A549 (cell line): ENCODE measurements around the gene UBR2. TPM values are rescaled to one million over a fixed set of nuclear protein-coding genes. Genes with fewer than 3 reads are reported as not detected.
A peak's percentile ranks its signal among the peaks of the same experiment; 100 is the strongest.

Source experiments
- ATAC-seq, 2 experiments: fragments of 200-7000 bp in 1 of 2; fragments of >200 bp in 1 of 2; cut with Nextera tagmentation in 1 of 2; cut with Tn5 transposase in 1 of 2; 3 replicates each; pipeline versions ENCODE4 v1.8.0 to v1.9.1; 2018 to 2020; ENCODE audit warnings: mild to moderate bottlenecking in 1 of 2, moderate library complexity in 1 of 2
- CTCF ChIA-PET: fragments of 300-600 bp; sonication (Branson Sonifier 250); formaldehyde crosslinking; extraction: SDS; loops from one replicate; lab custom pipeline; 2021; ENCODE audit warnings: antibody characterized with exemption, inconsistent platforms; lab: Yijun Ruan, JAX
- POLR2A ChIA-PET: fragments of 350-600 bp; formaldehyde crosslinking; extraction: SDS; loops from one replicate; lab custom pipeline; 2021; ENCODE audit warnings: antibody characterized with exemption, inconsistent platforms; lab: Yijun Ruan, JAX
- DNase-seq, 2 experiments: peaks; one replicate each; pipeline versions ENCODE4 v3.0.0 to v3.0.0-alpha.2; 2011 to 2016; ENCODE audit warnings: low read depth in 1 of 2, low spot score in 1 of 2
- FAIRE-seq: peaks from 2 replicates; lab custom pipeline; 2011; peaks lifted over from hg19 to GRCh38; lab: Jason Lieb, UNC
- H3K27ac ChIP-seq, 2 experiments: fragments of >200 bp; sonication (Bioruptor Twin); formaldehyde crosslinking; 3 replicates each; pipeline ENCODE4 v1.5.1; 2016 to 2017
- H3K4me1 ChIP-seq: fragments of >200 bp; sonication (Bioruptor Twin); formaldehyde crosslinking; 3 replicates; pipeline ENCODE4 v1.6.1; 2016
- H3K4me2 ChIP-seq: fragments of >200 bp; sonication (Bioruptor Twin); formaldehyde crosslinking; 3 replicates; pipeline ENCODE4 v1.6.1; 2016
- H3K4me3 ChIP-seq: fragments of >200 bp; sonication (Bioruptor Twin); formaldehyde crosslinking; 3 replicates; pipeline ENCODE4 v1.5.1; 2016
- H3K9me3 ChIP-seq: fragments of >200 bp; sonication (Bioruptor Twin); formaldehyde crosslinking; 3 replicates; pipeline ENCODE4 v1.6.1; 2016
- CEBPB ChIP-seq, 2 experiments: fragments of >200 bp in 1 of 2; sonication (Bioruptor Twin) in 1 of 2; formaldehyde crosslinking in 1 of 2; IDR thresholded peaks; 2 replicates each; pipeline ENCODE4 v1.6.1; 2012 to 2016
- CHD2 ChIP-seq: fragments of 150-350 bp; IDR thresholded peaks from 2 replicates; pipeline ENCODE4 v1.6.1; 2014; ENCODE audit warnings: low read length; ENCODE audit not compliant: partially characterized antibody
- CHD4 ChIP-seq: fragments of 200-600 bp; sonication (generic); IDR thresholded peaks from 2 replicates; pipeline ENCODE4 v1.6.1; 2016; ENCODE audit warnings: antibody characterized with exemption, mild to moderate bottlenecking, borderline replicate concordance
- E2F6 ChIP-seq: IDR thresholded peaks from 2 replicates; pipeline ENCODE4 v1.6.1; 2012; ENCODE audit warnings: low read depth, borderline replicate concordance
- ELK1 ChIP-seq: fragments of 150-350 bp; IDR thresholded peaks from 2 replicates; pipeline ENCODE4 v1.6.1; 2014; ENCODE audit warnings: low read depth, mild to moderate bottlenecking, low read length
- ESRRA ChIP-seq: fragments of 150-350 bp; IDR thresholded peaks from 2 replicates; pipeline ENCODE4 v1.6.1; 2014; ENCODE audit warnings: mild to moderate bottlenecking, low read length, borderline replicate concordance
- FOSL2 ChIP-seq, 2 experiments: fragments of 450-650 bp in 1 of 2; fragments of >200 bp in 1 of 2; sonication (Bioruptor Twin) in 1 of 2; formaldehyde crosslinking; IDR thresholded peaks; 2 replicates each; pipeline versions ENCODE4 v1.5.0 to v1.6.1; 2016 to 2020; ENCODE audit warnings: mild to moderate bottlenecking in 1 of 2, moderate library complexity in 1 of 2
- FOXS1 ChIP-seq: fragments of 250-450 bp; sonication (Bioruptor Pico); IDR thresholded peaks from 2 replicates; pipeline ENCODE4 v1.5.0; 2020; ENCODE audit warnings: mild to moderate bottlenecking, moderate library complexity
- GATA3 ChIP-seq: IDR thresholded peaks from 2 replicates; pipeline ENCODE4 v1.6.1; 2012; ENCODE audit warnings: borderline replicate concordance
- HES2 ChIP-seq: fragments of >200 bp; sonication (Bioruptor Twin); formaldehyde crosslinking; IDR thresholded peaks from 2 replicates; pipeline ENCODE4 v1.6.1; 2016
- HOXA7 ChIP-seq: fragments of 250-450 bp; sonication (Bioruptor Pico); IDR thresholded peaks from 2 replicates; pipeline ENCODE4 v1.5.0; 2020; ENCODE audit warnings: mild to moderate bottlenecking, moderate library complexity
- HOXB13 ChIP-seq: fragments of 250-450 bp; sonication (Bioruptor Pico); IDR thresholded peaks from 2 replicates; pipeline ENCODE4 v1.5.0; 2020; ENCODE audit warnings: low read depth, mild to moderate bottlenecking, moderate library complexity
- KDM5A ChIP-seq: fragments of 200-600 bp; sonication (generic); IDR thresholded peaks from 2 replicates; pipeline ENCODE4 v1.6.1; 2016; ENCODE audit warnings: antibody characterized with exemption, mild to moderate bottlenecking
- MAFK ChIP-seq: fragments of 450-650 bp; IDR thresholded peaks from 2 replicates; pipeline ENCODE4 v1.6.1; 2014; ENCODE audit not compliant: partially characterized antibody
- MYC ChIP-seq: IDR thresholded peaks from 2 replicates; pipeline ENCODE4 v1.6.1; 2012; ENCODE audit warnings: mild to moderate bottlenecking, inconsistent platforms, low read length, improper control_type of control experiment, borderline replicate concordance
- NR3C1 ChIP-seq: fragments of >200 bp; sonication (Bioruptor Twin); formaldehyde crosslinking; IDR thresholded peaks from 3 replicates; pipeline ENCODE4 v1.6.1; 2017
- PHF8 ChIP-seq: fragments of 200-600 bp; sonication (generic); IDR thresholded peaks from 2 replicates; pipeline ENCODE4 v1.6.1; 2016; ENCODE audit warnings: low read depth, mild to moderate bottlenecking, antibody characterized with exemption, moderate library complexity, borderline replicate concordance
- RAD21 ChIP-seq, 2 experiments: fragments of >200 bp in 1 of 2; sonication (Bioruptor Twin) in 1 of 2; formaldehyde crosslinking in 1 of 2; IDR thresholded peaks in 1 of 2; conservative IDR thresholded peaks in 1 of 2; 2 replicates in 1 of 2; 3 replicates in 1 of 2; pipeline ENCODE4 v1.6.1; 2012 to 2018; ENCODE audit warnings: inconsistent platforms in 1 of 2
- RARB ChIP-seq: fragments of 250-450 bp; sonication (Bioruptor Pico); IDR thresholded peaks from 2 replicates; pipeline ENCODE4 v1.8.0; 2021; ENCODE audit warnings: mild to moderate bottlenecking, moderate library complexity
- SMC3 ChIP-seq: fragments of >200 bp; sonication (Bioruptor Twin); formaldehyde crosslinking; IDR thresholded peaks from 3 replicates; pipeline ENCODE4 v1.6.1; 2018; ENCODE audit warnings: inconsistent platforms
- ZC3H11A ChIP-seq: fragments of 450-650 bp; IDR thresholded peaks from 2 replicates; pipeline ENCODE4 v1.6.1; 2014; ENCODE audit warnings: antibody characterized with exemption, mild to moderate bottlenecking
- ZNF302 ChIP-seq: fragments of 250-450 bp; sonication (Bioruptor Pico); IDR thresholded peaks from 2 replicates; pipeline ENCODE4 v1.9.0; 2021; ENCODE audit warnings: inconsistent platforms, mild to moderate bottlenecking, moderate library complexity
- ZSCAN20 ChIP-seq: fragments of 250-450 bp; sonication (Bioruptor Pico); IDR thresholded peaks from 2 replicates; pipeline ENCODE4 v1.8.0; 2022; ENCODE audit warnings: mild to moderate bottlenecking, moderate library complexity
- WGBS: methylation state at CpG from one replicate; pipeline ENCODE4 v1.1.6; 2017; ENCODE audit errors: missing lambda C conversion rate; 5-methylcytosine and 5-hydroxymethylcytosine counted together
- polyA plus RNA-seq, 4 experiments: library from polyadenylated mRNA; depleted of rRNA in 3 of 4; stranded (reverse); fragments of >200 nt; fragmentation: RNase III in 1 of 4; extraction: RNeasy Plus Mini Kit Qiagen cat#74134 plus additional on column Dnase treatment in 1 of 4; gene quantifications; 2 replicates in 3 of 4; 3 replicates in 1 of 4; pipeline ENCODE4 v1.2.3, GENCODE V29; 2011 to 2017

The UBR2 gene
- polyA plus RNA-seq, 2 of the 4 experiments (the other 2 are of a cell fraction), result 5.5 to 15.2 TPM

DNA sequence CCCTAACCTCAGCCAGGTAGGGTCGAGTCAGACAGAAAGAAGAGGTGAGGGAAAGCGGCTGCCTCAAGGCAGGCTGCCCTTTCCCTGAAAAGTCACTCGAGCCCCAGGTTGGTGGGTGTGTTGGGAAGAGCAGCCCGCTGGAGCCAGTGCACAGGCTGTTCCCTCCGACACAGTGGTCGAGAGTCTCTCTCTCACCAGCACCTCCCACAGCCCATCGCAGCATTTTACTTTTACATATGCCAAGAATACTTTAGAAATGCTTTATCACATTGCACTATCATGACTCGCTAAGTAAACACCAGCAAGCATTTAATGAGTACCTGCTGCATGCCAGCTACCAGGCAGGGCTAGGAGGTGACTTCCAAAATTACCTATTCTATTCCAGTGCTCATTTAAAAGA lies 156.9 kb downstream of the UBR2 start:
- Histone ChIP-seq H3K27ac (0 out of 6 replicates have a peak overlapping the region, but pooled peaks of 1 of the 2 experiments have one; percentile 18), H3K4me2 (peak overlapping the region; percentile 51), H3K9me3 (no peaks in the 10 kb centered on the region), H3K4me1 (peaks cover 8% of the 10 kb centered on the region; the same call in 1 of the 3 replicates), H3K4me3 (no peak overlapping the region)
- DNase-seq, result no peak
- TF ChIP-seq PHF8 (no peak), ELK1 (no peak), E2F6 (no peak), FOXS1 (CRISPR knock-in tag) (0 out of 2 replicates have a peak, but pooled peaks have one; percentile 12)
- ATAC-seq, result peak in 1 of 2 experiments; percentile 69; a peak in 3 of 6 replicates
- 22% methylated on average over 8 of the region's 8 CpGs for WGBS
- FAIRE-seq, result no peak
- CTCF ChIA-PET, result no interaction called here
- POLR2A ChIA-PET, result no interaction called here

DNA sequence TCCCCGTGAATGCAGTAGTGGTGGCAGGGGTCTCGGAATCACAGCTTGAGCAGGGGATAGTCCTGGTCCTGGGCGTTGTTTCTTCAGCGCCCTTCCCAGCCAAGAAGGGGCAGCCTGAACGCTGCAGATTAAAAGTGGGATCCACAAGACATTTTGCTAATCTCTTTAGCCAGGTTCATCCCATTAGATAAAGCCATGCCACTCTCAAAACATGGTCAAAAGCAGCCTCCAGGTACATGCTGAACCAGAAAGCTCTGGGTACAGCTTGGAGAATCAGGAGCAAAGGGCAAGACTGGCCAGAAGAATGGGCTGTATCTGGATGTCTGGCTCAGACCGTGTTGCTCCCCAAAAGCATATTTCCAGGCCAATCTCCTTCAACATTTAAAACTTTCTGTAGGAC lies 158.7 kb downstream of the UBR2 start, which contains the start of gene PRPH2:
PRPH2 (minus strand) TSS at position 101 of the 400 bp plus-strand sequence. CDS start 263 bp downstream, outside the sequence.
- Histone ChIP-seq H3K27ac (no peak within 1 kb of the TSS), H3K4me1 (peaks cover 13% of the 10 kb centered on the region; the same call in 2 of the 3 replicates), H3K4me3 (no peak within 1 kb of the TSS), H3K4me2 (no peak within 1 kb of the TSS), H3K9me3 (no peaks in the 10 kb centered on the region)
- no peak for FAIRE-seq
- ChIA-PET POLR2A (no interaction called here), CTCF (interaction anchor here (1.0 kb wide), 1 partner anchor 154 kb away, joined by 3 read pairs; no protein-coding TSS in a partner anchor)
- no peak for TF ChIP-seq ZNF302 (CRISPR knock-in tag)
- TF ChIP-seq GATA3, result no peak
- TF ChIP-seq CHD4, result no peak
- no peak for TF ChIP-seq HOXA7 (CRISPR knock-in tag)
- no peak for TF ChIP-seq NR3C1
- TF ChIP-seq ELK1, result no peak
- no peak for TF ChIP-seq MYC
- no peak for DNase-seq
- WGBS, result 80% methylated on average over 5 of the region's 6 CpGs
- ATAC-seq, result no peak

GRCh38 chr6:42724825-42725224 lies 161.0 kb downstream of the UBR2 start:
- no peak for FAIRE-seq
- CTCF ChIA-PET, result interaction anchor here (0.7 to 6.9 kb wide), 3 partner anchors 22 to 64 kb away, joined by 3 to 37 read pairs (median 14); no protein-coding TSS in a partner anchor

GRCh38 chr6:42726026-42726425 lies 162.2 kb downstream of the UBR2 start:
- no peak overlapping the region for H3K27ac ChIP-seq
- H3K4me3 ChIP-seq, result no peak overlapping the region
- peak overlapping the region; percentile 61; the same call in 2 of the 3 replicates for H3K4me2 ChIP-seq
- ChIA-PET CTCF (interaction anchor here (0.6 to 6.9 kb wide), 38 partner anchors 8 to 811 kb away, joined by 3 to 37 read pairs (median 4); partner anchors contain the start of genes RPL7L1 and TBCC), POLR2A (interaction anchor here (0.7 to 2.7 kb wide), 2 partner anchors 21 to 161 kb away, joined by 3 to 16 read pairs; partner anchors contain the start of gene TBCC)
- peaks cover 9% of the 10 kb centered on the region; the same call in 2 of the 3 replicates for H3K4me1 ChIP-seq
- FAIRE-seq, result no peak
- ATAC-seq, result no peak
- no peaks in the 10 kb centered on the region for H3K9me3 ChIP-seq
- TF ChIP-seq E2F6, result no peak
- TF ChIP-seq RARB, result no peak
- TF ChIP-seq SMC3, result no peak
- no peak for TF ChIP-seq KDM5A
- TF ChIP-seq HOXB13 (CRISPR knock-in tag), result no peak
- no peak for TF ChIP-seq FOSL2 (IDR thresholded peaks at IDR 0.05)
- TF ChIP-seq FOSL2 (CRISPR knock-in tag; IDR thresholded peaks at IDR 0.05), result no peak
- TF ChIP-seq CHD2, result no peak
- TF ChIP-seq HOXA7 (CRISPR knock-in tag), result no peak
- TF ChIP-seq ZC3H11A, result no peak
- no peak for TF ChIP-seq GATA3
- TF ChIP-seq RAD21 (conservative IDR thresholded peaks at IDR 0.05 in 1 of 2, IDR thresholded peaks at IDR 0.05 in 1 of 2), result no peak
- no peak for TF ChIP-seq MAFK
- TF ChIP-seq ESRRA, result no peak
- no peak for TF ChIP-seq HES2
- no peak for TF ChIP-seq PHF8
- TF ChIP-seq CEBPB (IDR thresholded peaks at IDR 0.05), result no peak
- TF ChIP-seq ZSCAN20 (CRISPR knock-in tag), result no peak
- TF ChIP-seq, all 56 proteins: peak for 0
- no peak for DNase-seq

More at GRCh38 chr6:42724825-42725224, 161.0 kb downstream of the UBR2 start:
- Histone ChIP-seq H3K27ac (no peak overlapping the region), H3K4me2 (no peak overlapping the region), H3K9me3 (no peaks in the 10 kb centered on the region), H3K4me3 (no peak overlapping the region), H3K4me1 (peaks cover 16% of the 10 kb centered on the region; the same call in 2 of the 3 replicates)
- TF ChIP-seq MAFK (peak; percentile 78), RAD21 (conservative IDR thresholded peaks at IDR 0.05 in 1 of 2, IDR thresholded peaks at IDR 0.05 in 1 of 2) (no peak), CHD4 (no peak)
- POLR2A ChIA-PET, result no interaction called here
- ATAC-seq (no peak), DNase-seq (no peak)
